Endothelial cell (in vitro differentiated cells): ENCODE results near the gene XCL1. TPM values are rescaled to one million over a fixed set of nuclear protein-coding genes. Genes with fewer than 3 reads are reported as not detected.
"Not testable (repeated sequence)": the region's sequence is repeated elsewhere in the genome, so short reads cannot be mapped to it uniquely, and the experiment has no call there.

Experiments
- DNase-seq: peaks from one replicate; pipeline ENCODE4 v3.0.0; 2021; ENCODE audit warnings: low spot score
- H3K27ac Mint-ChIP-seq: one replicate; pipeline ENCODE4 v1.8.0; 2021; ENCODE audit warnings: mixed read lengths, inconsistent platforms; ENCODE audit not compliant: unreplicated experiment
- H3K27me3 Mint-ChIP-seq: one replicate; pipeline ENCODE4 v1.8.0; 2021; ENCODE audit warnings: mild to moderate bottlenecking, moderate library complexity, mixed read lengths, inconsistent platforms; ENCODE audit not compliant: unreplicated experiment
- H3K36me3 Mint-ChIP-seq: one replicate; pipeline ENCODE4 v1.8.0; 2021; ENCODE audit warnings: mild to moderate bottlenecking, low read depth, mixed read lengths, inconsistent platforms; ENCODE audit not compliant: unreplicated experiment
- H3K4me1 Mint-ChIP-seq: one replicate; pipeline ENCODE4 v1.8.0; 2021; ENCODE audit warnings: mild to moderate bottlenecking, mixed read lengths, inconsistent platforms; ENCODE audit not compliant: unreplicated experiment
- H3K4me3 Mint-ChIP-seq: one replicate; pipeline ENCODE4 v1.8.0; 2021; ENCODE audit warnings: mild to moderate bottlenecking, mixed read lengths, inconsistent platforms; ENCODE audit not compliant: unreplicated experiment
- H3K9me3 Mint-ChIP-seq: one replicate; pipeline ENCODE4 v1.8.0; 2021; ENCODE audit warnings: mixed read lengths, inconsistent platforms; ENCODE audit not compliant: unreplicated experiment
- total RNA-seq: library from RNA; stranded (reverse); fragmentation: NEBNext Ultra II Directional; extraction: Animal tissue kit (Norgen Biotek cat#: 25700); gene quantifications from one replicate; pipeline ENCODE4 v1.2.1, GENCODE V29; 2021; ENCODE audit not compliant: unreplicated experiment
- TF ChIP-seq, protein P1 (sequence below): fragments of 200-600 bp; sonication (generic); IDR thresholded peaks from one replicate; pipeline ENCODE4 v1.5.0; 2021; ENCODE audit warnings: antibody characterized with exemption; ENCODE audit not compliant: unreplicated experiment

XCL1 gene
- total RNA-seq, 1 donor from 2014 or later: not detected

DNA sequence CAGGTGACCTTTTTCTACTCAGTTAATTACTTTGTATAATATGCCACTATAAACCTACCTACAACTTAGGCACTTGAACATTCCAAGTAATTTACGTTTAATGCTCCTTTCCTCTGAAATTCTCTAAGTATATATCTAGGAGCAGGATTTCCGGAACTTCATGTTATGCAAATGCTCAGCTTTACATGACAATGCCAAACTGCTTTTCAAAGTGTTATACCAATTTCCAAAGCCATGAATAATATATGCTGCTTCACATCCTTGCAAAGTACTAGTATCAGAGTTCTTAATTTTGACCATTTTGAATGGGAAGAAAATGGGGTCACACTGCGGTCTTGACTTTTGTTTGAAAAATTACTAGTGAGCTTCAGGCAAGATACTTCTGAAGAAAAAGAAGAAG lies 5.8 kb upstream of the XCL1 start:
- Mint-ChIP-seq H3K27me3 (peaks cover 2% of the 10 kb centered on the region), H3K4me1 (no peaks in the 10 kb centered on the region), H3K27ac (no peak overlapping the region), H3K4me3 (no peak overlapping the region), H3K36me3 (no peaks in the 10 kb centered on the region), H3K9me3 (no peaks in the 10 kb centered on the region)
- DNase-seq: no peak
- TF ChIP-seq, protein P1, sequence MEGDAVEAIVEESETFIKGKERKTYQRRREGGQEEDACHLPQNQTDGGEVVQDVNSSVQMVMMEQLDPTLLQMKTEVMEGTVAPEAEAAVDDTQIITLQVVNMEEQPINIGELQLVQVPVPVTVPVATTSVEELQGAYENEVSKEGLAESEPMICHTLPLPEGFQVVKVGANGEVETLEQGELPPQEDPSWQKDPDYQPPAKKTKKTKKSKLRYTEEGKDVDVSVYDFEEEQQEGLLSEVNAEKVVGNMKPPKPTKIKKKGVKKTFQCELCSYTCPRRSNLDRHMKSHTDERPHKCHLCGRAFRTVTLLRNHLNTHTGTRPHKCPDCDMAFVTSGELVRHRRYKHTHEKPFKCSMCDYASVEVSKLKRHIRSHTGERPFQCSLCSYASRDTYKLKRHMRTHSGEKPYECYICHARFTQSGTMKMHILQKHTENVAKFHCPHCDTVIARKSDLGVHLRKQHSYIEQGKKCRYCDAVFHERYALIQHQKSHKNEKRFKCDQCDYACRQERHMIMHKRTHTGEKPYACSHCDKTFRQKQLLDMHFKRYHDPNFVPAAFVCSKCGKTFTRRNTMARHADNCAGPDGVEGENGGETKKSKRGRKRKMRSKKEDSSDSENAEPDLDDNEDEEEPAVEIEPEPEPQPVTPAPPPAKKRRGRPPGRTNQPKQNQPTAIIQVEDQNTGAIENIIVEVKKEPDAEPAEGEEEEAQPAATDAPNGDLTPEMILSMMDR: no peak

DNA sequence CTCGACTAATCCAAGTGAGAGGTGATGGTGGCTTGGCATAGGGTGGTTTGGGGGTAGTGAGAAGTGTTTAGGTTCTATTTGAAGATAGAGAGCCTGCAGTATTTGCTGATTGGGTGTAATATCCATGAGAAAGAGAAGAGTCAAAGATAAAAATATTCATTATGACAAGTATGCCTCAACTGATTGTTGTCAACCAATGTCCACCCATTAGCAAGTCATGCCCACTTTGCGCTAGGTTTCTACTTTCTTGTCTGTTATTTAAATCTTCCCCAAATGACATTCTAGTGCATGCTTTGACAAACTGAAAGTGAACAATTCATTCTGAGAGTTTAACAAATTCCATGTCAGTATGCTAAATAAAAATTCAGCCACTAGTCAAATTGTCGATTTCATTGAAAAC lies 3.8 kb upstream of the XCL1 start:
- H3K27me3 Mint-ChIP-seq: peaks cover 3% of the 10 kb centered on the region
- H3K9me3 Mint-ChIP-seq: no peaks in the 10 kb centered on the region
- no peak for DNase-seq
- H3K36me3 Mint-ChIP-seq: no peaks in the 10 kb centered on the region
- no peak overlapping the region for H3K27ac Mint-ChIP-seq
- no peak overlapping the region for H3K4me3 Mint-ChIP-seq
- H3K4me1 Mint-ChIP-seq: no peaks in the 10 kb centered on the region
- TF ChIP-seq, protein P1: no peak

GRCh38 chr1:168574234-168574633 lies 2.2 kb upstream of the XCL1 start:
- H3K9me3 Mint-ChIP-seq, H3K27me3 Mint-ChIP-seq, H3K36me3 Mint-ChIP-seq, H3K4me3 Mint-ChIP-seq, H3K4me1 Mint-ChIP-seq, H3K27ac Mint-ChIP-seq: not testable (repeated sequence)
- TF ChIP-seq, protein P1: peak; percentile 46
- peak; percentile 31 for DNase-seq

- H3K9me3 Mint-ChIP-seq, H3K4me1 Mint-ChIP-seq, H3K4me3 Mint-ChIP-seq, H3K27ac Mint-ChIP-seq, DNase-seq, H3K36me3 Mint-ChIP-seq, H3K27me3 Mint-ChIP-seq: not testable (repeated sequence)
Observed at GRCh38 chr1:168578531-168579185, 2.3 kb downstream of the XCL1 start.

DNA sequence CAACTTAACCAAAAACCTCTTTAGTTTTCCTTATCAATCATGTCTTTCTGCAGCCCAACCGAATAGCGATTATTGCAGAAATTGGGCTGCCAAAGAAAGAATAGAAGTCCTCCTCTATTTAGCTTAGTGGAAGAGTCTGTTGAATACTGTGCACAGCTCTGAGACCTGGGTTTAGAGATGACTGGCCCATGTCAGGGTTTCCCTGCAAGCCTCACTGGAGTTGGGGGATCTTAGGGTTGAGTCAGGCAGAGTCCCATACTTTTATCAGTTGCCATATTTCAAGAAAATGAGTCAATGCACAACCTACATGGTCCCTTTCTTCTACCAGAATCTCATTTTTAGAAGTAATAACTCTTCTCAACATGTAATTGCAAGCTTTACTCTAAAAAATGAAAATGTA lies 3.9 kb downstream of the XCL1 start:
- H3K27ac Mint-ChIP-seq, H3K9me3 Mint-ChIP-seq, H3K4me1 Mint-ChIP-seq, H3K36me3 Mint-ChIP-seq, H3K4me3 Mint-ChIP-seq, H3K27me3 Mint-ChIP-seq, DNase-seq: not testable (repeated sequence)

DNA sequence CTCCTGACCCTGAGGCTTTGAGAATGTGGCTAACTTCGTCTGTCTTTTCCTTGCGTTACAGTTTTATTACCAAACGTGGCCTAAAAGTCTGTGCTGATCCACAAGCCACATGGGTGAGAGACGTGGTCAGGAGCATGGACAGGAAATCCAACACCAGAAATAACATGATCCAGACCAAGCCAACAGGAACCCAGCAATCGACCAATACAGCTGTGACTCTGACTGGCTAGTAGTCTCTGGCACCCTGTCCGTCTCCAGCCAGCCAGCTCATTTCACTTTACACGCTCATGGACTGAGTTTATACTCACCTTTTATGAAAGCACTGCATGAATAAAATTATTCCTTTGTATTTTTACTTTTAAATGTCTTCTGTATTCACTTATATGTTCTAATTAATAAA lies 4.6 kb downstream of the XCL1 start:
- not testable (repeated sequence) for H3K27me3 Mint-ChIP-seq, H3K36me3 Mint-ChIP-seq, H3K27ac Mint-ChIP-seq, DNase-seq, H3K4me3 Mint-ChIP-seq, H3K9me3 Mint-ChIP-seq, H3K4me1 Mint-ChIP-seq
